ENCODE results near the gene CELF1.

The CELF1 gene

DNA sequence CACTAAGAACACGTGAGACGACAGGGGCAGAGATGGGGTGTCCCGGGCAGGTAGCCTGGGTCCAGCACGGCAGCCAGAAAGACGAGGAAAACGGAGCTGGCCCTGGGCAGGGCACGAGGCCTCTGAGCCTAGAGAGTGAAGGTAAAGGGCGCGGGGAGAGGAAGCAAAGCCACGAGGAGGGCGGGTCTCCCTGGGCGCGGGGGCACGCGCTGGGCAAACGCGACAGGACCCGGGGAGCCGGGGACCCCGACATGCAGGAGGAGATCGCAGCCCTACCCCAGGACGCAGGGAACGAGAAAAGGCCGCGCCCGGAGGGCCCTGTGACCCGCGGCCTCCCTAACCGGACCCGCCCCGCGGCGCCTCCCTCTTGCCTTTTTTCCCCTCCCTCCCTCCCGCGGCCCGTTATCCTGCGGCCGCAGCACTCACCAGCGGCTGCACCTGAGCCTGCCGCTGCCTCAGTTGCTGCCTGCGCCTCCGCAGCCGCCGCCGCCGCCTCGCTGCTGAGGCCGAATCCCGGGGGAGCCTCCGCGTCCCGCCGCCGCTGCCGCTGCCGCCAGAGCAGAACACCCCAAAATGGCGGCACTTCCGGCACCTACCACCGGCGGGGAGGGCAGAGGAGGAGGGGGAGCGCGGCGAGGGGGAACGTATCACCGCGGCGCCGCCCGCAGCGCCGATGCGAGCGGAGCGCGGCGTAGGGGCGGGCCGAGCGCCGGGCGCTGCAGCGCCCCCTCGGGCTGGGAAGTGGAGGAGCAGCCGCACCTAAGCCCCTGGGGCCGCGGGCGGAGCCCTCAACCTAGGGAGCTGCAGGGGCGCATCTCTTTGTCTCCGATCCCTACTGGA lies at the start of gene CELF1:
Gene CELF1, minus strand, starts transcription at position 567 of the 840 bp plus-strand sequence. CDS start 53,609 bp downstream, outside the sequence.
- DNase-seq: peak; percentile 96

DNA sequence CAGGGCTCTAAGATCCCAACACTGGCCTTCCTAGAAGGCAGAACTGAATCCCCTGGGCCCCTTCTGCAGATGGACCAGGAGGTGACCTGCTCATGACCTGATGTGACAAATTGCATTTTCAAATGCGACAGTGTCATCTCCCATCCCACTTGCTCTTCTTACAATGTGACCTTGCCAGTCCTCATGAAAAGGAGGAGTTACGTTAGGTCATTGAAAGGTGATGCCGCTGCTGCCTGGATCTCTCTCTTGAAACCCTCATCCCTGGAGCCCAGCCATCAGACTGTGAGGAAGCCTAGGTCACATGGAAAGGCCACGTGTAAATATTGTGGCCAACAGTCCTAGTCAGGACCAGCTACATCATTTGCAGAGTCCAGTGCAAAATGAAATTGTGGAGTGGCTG lies 47.0 kb upstream of the CELF1 start:
- DNase-seq: no peak

GRCh38 chr11:47595967-47596366 lies 43.0 kb upstream of the CELF1 start:
- no peak for DNase-seq

DNA sequence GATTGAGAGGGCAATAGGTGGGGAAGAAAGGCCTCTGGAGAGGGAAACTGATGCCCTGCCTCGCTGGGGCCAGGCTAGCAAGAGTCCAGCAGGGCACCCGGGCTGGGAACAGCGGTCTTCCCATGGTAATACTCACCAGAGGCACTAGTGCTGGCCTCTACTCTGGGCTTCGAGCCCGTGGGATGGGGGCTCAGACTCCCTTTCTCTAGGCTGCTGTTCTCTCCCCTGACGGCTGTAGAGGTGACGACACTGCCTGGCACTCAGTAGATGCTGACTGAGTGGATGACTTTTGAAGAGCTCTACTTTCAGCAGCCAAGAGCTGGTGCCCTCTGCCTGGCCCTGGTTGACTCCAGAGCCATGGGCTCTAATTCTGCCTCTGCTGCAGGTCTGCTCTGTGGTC lies 42.1 kb upstream of the CELF1 start:
- DNase-seq: no peak

DNA sequence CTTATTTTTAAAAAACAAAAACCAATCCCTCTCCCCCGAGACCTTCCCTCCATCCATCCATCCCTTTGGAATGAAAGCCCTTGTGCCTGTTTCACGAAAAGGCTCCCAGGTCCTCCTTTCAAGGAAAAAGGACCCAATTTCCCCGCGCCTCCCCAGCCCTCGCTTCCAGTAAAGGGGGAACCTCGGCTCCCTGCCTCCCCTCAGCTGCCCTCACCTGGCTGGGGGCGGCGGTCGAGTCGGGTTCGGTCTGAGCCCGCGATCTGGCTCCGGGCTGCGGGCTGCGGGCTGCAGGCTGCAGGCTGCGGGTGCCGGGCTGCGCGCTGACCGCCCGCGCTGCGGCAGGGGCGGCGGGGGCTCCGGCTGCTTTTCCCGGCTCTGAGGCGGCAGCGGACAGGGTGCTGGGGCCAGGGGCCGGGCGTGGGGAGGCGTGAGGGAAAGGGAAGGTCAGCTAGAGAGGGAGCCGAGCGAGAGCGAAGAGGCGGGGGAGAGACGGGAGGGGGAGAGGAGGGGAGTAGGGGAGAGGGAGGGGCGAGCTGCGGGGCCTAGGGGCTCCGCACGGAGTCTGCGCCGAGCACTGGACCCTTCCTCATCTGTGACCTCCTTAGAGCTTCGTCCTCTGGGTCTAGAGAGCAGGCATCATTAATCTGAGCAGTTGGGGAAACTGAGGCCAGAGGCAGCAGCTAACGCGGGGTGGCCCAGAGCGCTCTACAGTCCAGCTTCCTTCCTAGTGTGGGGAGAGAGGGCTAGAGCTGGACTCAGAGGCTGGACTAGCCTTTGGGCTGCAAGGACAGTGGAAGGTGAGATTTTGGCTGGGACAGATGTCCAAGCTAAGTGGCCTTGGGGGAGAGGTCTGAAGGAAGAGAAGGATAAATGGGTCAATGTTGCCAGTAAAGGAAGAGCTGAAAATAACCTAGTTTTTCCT lies 41.3 kb upstream of the CELF1 start, which contains the start of gene C1QTNF4:
Gene C1QTNF4, minus strand, starts transcription at position 478 of the 922 bp plus-strand sequence. CDS start 3,601 bp downstream, outside the sequence.
- peak; percentile 69 for DNase-seq

GRCh38 chr11:47593492-47593933 lies 40.6 kb upstream of the CELF1 start:
- DNase-seq: no peak

GRCh38 chr11:47592970-47593369 lies 40.0 kb upstream of the CELF1 start:
- no peak for DNase-seq

DNA sequence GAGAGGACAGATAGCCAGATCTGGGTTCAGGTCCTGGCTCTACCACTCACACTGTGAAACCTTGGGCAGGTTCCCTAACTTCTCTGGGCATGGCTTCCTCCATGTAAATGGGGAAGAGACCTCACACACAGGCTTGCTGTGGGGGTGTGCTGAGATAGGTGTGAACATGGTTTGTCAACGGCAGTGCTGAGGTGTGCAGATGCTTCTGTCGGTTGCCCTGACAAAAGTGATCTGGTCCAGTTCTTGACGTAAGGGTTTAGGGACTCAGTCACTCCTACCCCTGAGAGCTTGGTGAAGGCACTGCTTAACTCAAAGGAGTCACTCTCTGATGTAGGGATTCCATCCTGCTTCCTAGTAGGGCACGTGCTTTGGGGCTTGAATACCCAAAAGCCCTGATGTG lies 39.3 kb upstream of the CELF1 start:
- DNase-seq: no peak

DNA sequence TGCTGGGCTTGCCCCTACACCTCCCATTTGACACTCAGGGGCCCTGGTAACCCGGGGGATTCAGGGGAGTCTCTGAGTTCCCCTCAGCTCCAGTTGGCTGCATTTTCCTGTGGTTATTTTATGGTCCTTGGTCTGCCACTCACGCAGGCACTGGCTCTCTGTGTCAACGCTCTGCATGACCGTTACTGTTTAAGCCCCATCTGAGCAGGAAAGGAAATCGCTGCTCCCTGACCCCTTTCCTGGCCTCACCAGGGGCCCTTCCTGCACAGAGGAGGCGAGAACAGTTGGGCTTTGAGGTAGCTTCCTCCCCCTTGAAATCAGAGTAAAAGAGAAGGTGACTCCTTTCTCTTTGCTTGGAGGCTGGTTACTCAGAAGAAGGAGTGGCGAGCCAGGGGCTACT lies 38.8 kb upstream of the CELF1 start:
- peak; percentile 13 for DNase-seq

DNA sequence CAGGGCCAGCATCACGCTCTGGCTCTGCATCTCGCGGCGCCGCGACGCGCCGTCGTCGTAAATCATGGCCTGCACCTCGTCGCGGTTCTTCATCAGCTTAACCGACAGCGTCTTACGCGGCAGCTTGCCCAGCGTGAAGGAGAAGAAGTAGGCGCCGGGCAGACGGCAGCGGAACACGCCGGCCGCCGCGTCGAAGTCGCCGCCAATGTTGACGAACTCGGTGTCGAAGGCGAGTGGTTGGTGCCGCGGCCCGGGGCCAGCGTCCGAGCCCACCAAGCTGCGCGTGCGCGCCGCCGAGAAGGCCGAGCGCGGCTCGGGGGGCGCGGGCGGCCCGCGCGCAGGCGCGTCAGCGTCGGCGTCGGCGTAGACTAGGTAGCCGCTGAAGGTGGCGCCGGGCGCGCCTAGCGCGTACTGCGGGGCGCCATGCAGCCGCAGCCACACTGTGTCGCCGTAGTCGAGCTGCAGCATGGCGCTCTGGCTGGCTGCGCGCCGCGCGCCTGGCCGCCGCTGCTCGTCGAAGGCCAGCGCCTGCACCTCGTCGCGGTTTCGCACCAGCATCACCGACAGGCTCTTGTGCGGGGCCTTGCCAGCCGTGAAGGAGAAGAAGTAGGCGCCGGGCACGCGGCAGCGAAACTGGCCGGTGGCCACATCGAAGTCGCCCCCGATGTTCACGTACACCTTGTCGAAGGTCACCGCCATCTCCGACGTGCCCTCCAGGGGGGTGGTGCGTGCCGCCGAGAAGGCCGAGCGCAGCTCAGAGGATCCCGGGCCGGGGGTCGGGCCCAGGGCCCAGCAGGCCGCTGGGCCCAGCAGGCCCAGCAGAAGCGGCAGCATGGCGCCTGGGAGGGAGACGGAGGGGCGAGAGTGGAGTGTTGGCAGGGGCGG lies 37.3 kb upstream of the CELF1 start:
- DNase-seq: peak; percentile 88

- no peak for DNase-seq
Observed at GRCh38 chr11:47589584-47589976, 36.6 kb upstream of the CELF1 start.

- no peak for DNase-seq
Observed at GRCh38 chr11:47589118-47589517, 36.2 kb upstream of the CELF1 start.

- no peak for DNase-seq
Observed at GRCh38 chr11:47587723-47588326, 34.9 kb upstream of the CELF1 start.

- no peak for DNase-seq
Observed at GRCh38 chr11:47587039-47587716, 34.2 kb upstream of the CELF1 start.

DNA sequence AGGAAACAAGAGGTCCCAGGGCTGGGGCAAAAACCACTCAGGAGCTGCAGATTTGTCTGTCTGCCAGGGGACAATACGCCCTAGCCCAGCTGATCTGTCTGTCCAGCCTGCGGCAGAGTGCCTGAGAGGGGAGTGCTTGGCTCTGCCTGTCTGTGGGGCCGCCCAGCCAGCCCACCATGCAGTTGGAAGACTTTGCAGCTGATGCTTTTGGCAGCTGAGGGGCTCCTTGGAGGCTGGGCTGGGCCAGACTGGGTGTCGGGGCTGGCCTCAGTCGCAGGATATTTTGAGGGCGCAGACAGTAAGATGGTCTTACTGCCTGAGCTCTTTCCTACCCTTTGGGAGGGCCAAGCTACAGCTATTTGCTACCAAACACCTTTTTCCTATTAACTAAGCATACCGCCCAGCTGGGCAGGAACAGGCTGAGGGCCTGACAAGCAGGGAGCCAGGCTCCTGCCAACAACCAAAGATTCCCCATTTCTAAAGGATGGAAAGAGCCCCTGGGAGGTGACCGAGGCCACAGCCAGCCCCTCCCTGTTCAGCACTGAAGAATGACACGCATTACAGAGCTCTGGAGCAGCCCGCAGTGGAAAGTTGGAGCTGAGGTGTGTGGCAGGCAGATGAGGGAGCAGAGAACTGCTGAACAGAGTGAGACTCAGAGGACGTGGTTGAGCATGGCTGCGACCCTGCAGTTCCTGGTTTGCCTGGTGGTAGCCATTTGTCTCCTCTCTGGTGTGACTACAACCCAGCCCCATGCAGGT lies 33.3 kb upstream of the CELF1 start, which contains the start of gene FAM180B:
Gene FAM180B, plus strand, starts transcription at position 581 of the 758 bp plus-strand sequence. Its CDS starts 91 bp downstream, at position 672.
- no peak for DNase-seq

GRCh38 chr11:47583844-47584243 lies 30.9 kb upstream of the CELF1 start:
- no peak for DNase-seq

- peak; percentile 100 for DNase-seq
Observed at GRCh38 chr11:47578524-47579494, 25.9 kb upstream of the CELF1 start, which contains the start of the genes KBTBD4 and NDUFS3. KBTBD4 (minus strand) TSS chr11:47578970; CDS start chr11:47578951, 19 bp downstream. NDUFS3 (plus strand) TSS chr11:47579074; CDS start chr11:47579092, 18 bp downstream.

DNA sequence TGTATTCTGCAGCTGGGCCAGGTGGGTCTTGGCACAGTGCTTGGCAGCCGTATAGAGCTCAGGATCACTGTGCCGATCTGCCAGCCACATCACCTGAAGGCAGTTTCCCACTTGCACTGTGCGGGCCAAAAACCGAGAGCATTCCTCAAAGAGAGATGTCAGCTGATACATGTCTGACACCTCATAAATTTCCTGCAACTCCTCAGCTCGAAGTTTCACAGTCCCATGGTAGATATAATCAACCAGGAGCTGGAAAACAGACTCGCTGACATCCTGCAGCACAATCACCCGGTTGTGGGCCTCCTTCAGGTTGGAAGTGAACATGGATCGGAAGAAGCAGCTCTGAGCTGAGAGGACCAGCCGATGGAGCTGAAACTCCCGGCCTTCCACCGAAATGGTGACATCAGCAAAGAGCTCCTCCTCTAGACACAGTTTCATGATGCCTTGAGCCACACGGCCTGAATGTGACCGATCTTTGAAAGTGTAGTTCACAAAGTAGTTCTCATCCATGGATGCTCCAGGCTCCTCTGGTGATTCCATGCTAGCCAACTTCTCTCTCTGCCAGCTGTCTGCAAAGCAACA lies 24.6 kb upstream of the CELF1 start:
- DNase-seq: no peak

DNA sequence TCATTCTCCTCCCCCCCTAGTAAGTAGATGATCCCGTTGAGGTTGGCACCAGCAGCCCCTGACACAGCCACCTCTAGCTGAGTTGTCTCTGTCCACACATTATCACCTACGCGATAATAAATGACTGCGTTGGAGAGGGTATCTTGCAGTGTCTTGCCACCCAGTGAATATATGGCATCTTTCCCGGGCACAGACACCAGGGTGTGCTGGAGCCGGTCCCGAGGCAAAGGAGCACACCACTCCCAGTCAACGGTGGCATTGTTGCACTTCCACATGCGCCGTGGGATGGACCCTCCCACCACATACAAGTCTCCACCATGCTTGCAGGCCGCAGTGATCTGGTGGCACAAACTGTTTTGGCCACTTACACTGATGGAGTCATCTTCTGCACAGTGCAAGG lies 20.4 kb upstream of the CELF1 start:
- no peak for DNase-seq

All from retina (tissue), 1 donor.